ENCODE measurements around the gene DNAL1. TPM values are rescaled to one million over a fixed set of nuclear protein-coding genes. Genes with fewer than 3 reads are reported as not detected.

Gene DNAL1
- polyA plus RNA-seq, 1 of the 3 experiments (the other 2 are of a cell fraction), result 2.6 TPM

- TF ChIP-seq USF2 (IDR thresholded peaks at IDR 0.05; ENCODE audit: borderline replicate concordance, low read depth, low read length), result no peak
- no peak for TF ChIP-seq MXI1 (IDR thresholded peaks at IDR 0.05; ENCODE audit: low read depth, low read length)
Measured at GRCh38 chr14:73751157-73751691, 106.4 kb downstream of the DNAL1 start (continued).

GRCh38 chr14:73752297-73752992 is 107.7 kb downstream of the DNAL1 start:
- H3K27me3 ChIP-seq (ENCODE audit: insufficient read depth), result no peaks in the 10 kb centered on the region
- POLR2A ChIA-PET, result no interaction called here
- H3K9me2 ChIP-seq, result no peaks in the 10 kb centered on the region
- CTCF ChIA-PET, result interaction anchor here (1.0 to 9.6 kb wide), 7 partner anchors 8 to 72 kb away, joined by 3 to 95 read pairs (median 5); no protein-coding TSS in a partner anchor
- H3K27ac ChIP-seq (ENCODE audit: low read depth in 2 of 2, low read length in 1 of 2), result peak overlapping the region; percentile 27 to 75
- H3K9ac ChIP-seq, result no peak overlapping the region
- H3K36me3 ChIP-seq (replicated peaks in 1 of 2; ENCODE audit: control insufficient read depth in 1 of 2, insufficient read depth in 2 of 2, low read length in 1 of 2), result no peaks in the 10 kb centered on the region
- peaks cover 10% of the 10 kb centered on the region for H3F3A ChIP-seq (replicated peaks; ENCODE audit: insufficient read depth)
- no peak overlapping the region for H3K4me3 ChIP-seq (ENCODE audit: low read depth in 2 of 2, low read length in 1 of 2)
- peaks cover 97% of the 10 kb centered on the region for H3K79me2 ChIP-seq (ENCODE audit: insufficient read depth)
- TF ChIP-seq, protein P1, sequence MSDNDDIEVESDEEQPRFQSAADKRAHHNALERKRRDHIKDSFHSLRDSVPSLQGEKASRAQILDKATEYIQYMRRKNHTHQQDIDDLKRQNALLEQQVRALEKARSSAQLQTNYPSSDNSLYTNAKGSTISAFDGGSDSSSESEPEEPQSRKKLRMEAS (IDR thresholded peaks at IDR 0.05; ENCODE audit: low read depth), result peak; percentile 39; the same call in 1 of the 2 replicates
- TF ChIP-seq FOXJ3 (CRISPR knock-in tag; IDR thresholded peaks at IDR 0.05) (peak; percentile 54; the same call in 1 of the 2 replicates), TEAD4 (IDR thresholded peaks at IDR 0.05; ENCODE audit: borderline replicate concordance, insufficient read depth) (peak; percentile 31; the same call in 1 of the 2 replicates), CHD2 (IDR thresholded peaks at IDR 0.05; ENCODE audit: low read length, partially characterized antibody) (no peak), NRF1 (IDR thresholded peaks at IDR 0.05; ENCODE audit: low read depth, low read length) (no peak), EP300 (IDR thresholded peaks at IDR 0.05; ENCODE audit: borderline replicate concordance in 1 of 2, low read depth in 1 of 2, low read length in 1 of 2) (peak; percentile 21 to 31; a peak in 2 of 4 replicates), TCF12 (IDR thresholded peaks at IDR 0.05) (peak; percentile 72), RCOR1 (IDR thresholded peaks at IDR 0.05; ENCODE audit: low read length) (peak; percentile 80), NFIC (IDR thresholded peaks at IDR 0.05; ENCODE audit: borderline replicate concordance) (peak; percentile 87), PBX3 (IDR thresholded peaks at IDR 0.05) (peak; percentile 47)
- TF ChIP-seq, protein P2, sequence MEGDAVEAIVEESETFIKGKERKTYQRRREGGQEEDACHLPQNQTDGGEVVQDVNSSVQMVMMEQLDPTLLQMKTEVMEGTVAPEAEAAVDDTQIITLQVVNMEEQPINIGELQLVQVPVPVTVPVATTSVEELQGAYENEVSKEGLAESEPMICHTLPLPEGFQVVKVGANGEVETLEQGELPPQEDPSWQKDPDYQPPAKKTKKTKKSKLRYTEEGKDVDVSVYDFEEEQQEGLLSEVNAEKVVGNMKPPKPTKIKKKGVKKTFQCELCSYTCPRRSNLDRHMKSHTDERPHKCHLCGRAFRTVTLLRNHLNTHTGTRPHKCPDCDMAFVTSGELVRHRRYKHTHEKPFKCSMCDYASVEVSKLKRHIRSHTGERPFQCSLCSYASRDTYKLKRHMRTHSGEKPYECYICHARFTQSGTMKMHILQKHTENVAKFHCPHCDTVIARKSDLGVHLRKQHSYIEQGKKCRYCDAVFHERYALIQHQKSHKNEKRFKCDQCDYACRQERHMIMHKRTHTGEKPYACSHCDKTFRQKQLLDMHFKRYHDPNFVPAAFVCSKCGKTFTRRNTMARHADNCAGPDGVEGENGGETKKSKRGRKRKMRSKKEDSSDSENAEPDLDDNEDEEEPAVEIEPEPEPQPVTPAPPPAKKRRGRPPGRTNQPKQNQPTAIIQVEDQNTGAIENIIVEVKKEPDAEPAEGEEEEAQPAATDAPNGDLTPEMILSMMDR (IDR thresholded peaks at IDR 0.05), result peak; percentile 41
- TF ChIP-seq, protein P3, sequence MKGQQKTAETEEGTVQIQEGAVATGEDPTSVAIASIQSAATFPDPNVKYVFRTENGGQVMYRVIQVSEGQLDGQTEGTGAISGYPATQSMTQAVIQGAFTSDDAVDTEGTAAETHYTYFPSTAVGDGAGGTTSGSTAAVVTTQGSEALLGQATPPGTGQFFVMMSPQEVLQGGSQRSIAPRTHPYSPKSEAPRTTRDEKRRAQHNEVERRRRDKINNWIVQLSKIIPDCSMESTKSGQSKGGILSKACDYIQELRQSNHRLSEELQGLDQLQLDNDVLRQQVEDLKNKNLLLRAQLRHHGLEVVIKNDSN (IDR thresholded peaks at IDR 0.05; ENCODE audit: borderline replicate concordance, low read depth), result no peak
- no peak overlapping the region for H2AFZ ChIP-seq (ENCODE audit: low read depth)
- peaks cover 96% of the 10 kb centered on the region for H4K20me1 ChIP-seq (ENCODE audit: insufficient read depth)
- peak overlapping the region; percentile 13; the same call in 1 of the 2 replicates for H3K4me2 ChIP-seq
- H3K4me1 ChIP-seq (ENCODE audit: control insufficient read depth in 1 of 2, insufficient read depth in 2 of 2, low read depth in 1 of 2, low read length in 1 of 2), result peaks cover 48 to 62% of the 10 kb centered on the region in 2 experiments
- WGBS (ENCODE audit: low lambda C conversion rate), result 86% methylated on average over 5 of the region's 7 CpGs
- DNase-seq, result peak; percentile 76
- H3K9me3 ChIP-seq, result no peaks in the 10 kb centered on the region

Small RNA genes within 50 kb of the gene (small RNA-seq; reads per million reads assigned to genes)
- 0 to 2.1 (median 0) reads per million in 7 experiments for gene RNU6-240P

Other genes with a start within 250 kb of the DNAL1 start
- gene NUMB, start 186.4 kb upstream of the DNAL1 start, polyA plus RNA-seq (2012; rRNA removed), result 58.4 and 70.8 TPM in 2 replicates
- gene RIOX1, start 154.1 kb upstream of the DNAL1 start, polyA plus RNA-seq (2012; rRNA removed), result 10.2 and 11.2 TPM in 2 replicates
- 4.2 and 5.4 TPM in 2 replicates for gene ACOT1, start 107.8 kb upstream of the DNAL1 start, polyA plus RNA-seq (2012; rRNA removed)
- gene HEATR4, start 86.0 kb upstream of the DNAL1 start, polyA plus RNA-seq (2012; rRNA removed), result not detected in 2 replicates
- 45.6 and 46.7 TPM in 2 replicates for gene ACOT2, start 75.8 kb upstream of the DNAL1 start, polyA plus RNA-seq (2012; rRNA removed)
- 0.12 and 0.13 TPM in 2 replicates for gene ACOT4, start 53.1 kb upstream of the DNAL1 start, polyA plus RNA-seq (2012; rRNA removed)
- gene ACOT6, start 32.5 kb upstream of the DNAL1 start, polyA plus RNA-seq (2012; rRNA removed), result not detected in 2 replicates
- gene PNMA1, start 69.4 kb downstream of the DNAL1 start, polyA plus RNA-seq (2012; rRNA removed), result 19.5 and 31.5 TPM in 2 replicates
- gene PTGR2, start 206.8 kb downstream of the DNAL1 start, polyA plus RNA-seq (2012; rRNA removed), result 7.1 and 9.7 TPM in 2 replicates
- 22.8 and 28.7 TPM in 2 replicates for gene ZNF410, start 241.9 kb downstream of the DNAL1 start, polyA plus RNA-seq (2012; rRNA removed)